ENCODE results near the gene GTF3C2. TPM values are rescaled to one million over a fixed set of nuclear protein-coding genes. Genes with fewer than 3 reads are reported as not detected.

Gene GTF3C2
- total and polyA plus RNA-seq, 2 of the 4 experiments (the other 2 are of a cell fraction): 25.5 to 36.9 TPM

GRCh38 chr2:27278010-27278409 is 78.6 kb downstream of the GTF3C2 start:
- BruUV-seq (replicated peaks): no TSS peak
- H2BK20ac ChIP-seq (ENCODE audit: low read depth, low read length): no peak overlapping the region
- POLR2A ChIA-PET (ENCODE audit: unreplicated experiment): no interaction called here
- H2BK15ac ChIP-seq (ENCODE audit: low read depth, low read length): no peak overlapping the region
- H4K20me1 ChIP-seq (ENCODE audit: insufficient read depth, low read length): no peaks in the 10 kb centered on the region
- no peak overlapping the region for H2BK5ac ChIP-seq (ENCODE audit: low read depth, low read length, poor library complexity, severe bottlenecking)
- peaks cover 29% of the 10 kb centered on the region for H3K4me1 ChIP-seq (ENCODE audit: control insufficient read depth, insufficient read depth, low read length)
- H4K8ac ChIP-seq (ENCODE audit: low read depth in 2 of 2, low read length in 2 of 2): no peak overlapping the region
- in situ Hi-C loops (cut with MboI; ENCODE audit: low sequenced_read_pairs): no loop called here
- H3K27me3 ChIP-seq (ENCODE audit: control insufficient read depth, insufficient read depth, low read length): peaks cover 20% of the 10 kb centered on the region
- peaks cover 17% of the 10 kb centered on the region for H3K9me1 ChIP-seq (ENCODE audit: insufficient read depth, low read length)
- dilution Hi-C loops (cut with HindIII; ENCODE audit: low sequenced_read_pairs, unreplicated experiment): no loop called here
- TF ChIP-seq CTCF (conservative IDR thresholded peaks at IDR 0.05; ENCODE audit: low read depth, low read length) (no peak), RCOR1 (IDR thresholded peaks at IDR 0.05; ENCODE audit: insufficient replicate concordance, low read length) (no peak)
- H3K23ac ChIP-seq (ENCODE audit: low read depth, low read length): peak overlapping the region; percentile 59; the same call in 1 of the 2 replicates
- no peaks in the 10 kb centered on the region for H3K36me3 ChIP-seq (ENCODE audit: control insufficient read depth, insufficient read depth, low read length)
- no peak overlapping the region for H4K5ac ChIP-seq (ENCODE audit: low read depth, low read length)
- H2BK120ac ChIP-seq (ENCODE audit: low read depth, low read length): no peak overlapping the region
- CTCF ChIA-PET: interaction anchor here (1.3 kb wide), 1 partner anchor 13 kb away, joined by 3 read pairs; no protein-coding TSS in a partner anchor
- H3K4me3 ChIP-seq (ENCODE audit: insufficient read depth, low read depth, low read length): no peak overlapping the region
- ATAC-seq (ENCODE audit: low read depth) (no peak), DNase-seq (no peak)
- no peaks in the 10 kb centered on the region for H3K9me3 ChIP-seq (ENCODE audit: control insufficient read depth, insufficient read depth, low read length)
- no peak overlapping the region for H2AK9ac ChIP-seq (replicated peaks; ENCODE audit: low read depth, low read length, poor library complexity)
- no peak overlapping the region for H2AFZ ChIP-seq (replicated peaks; ENCODE audit: low read length, poor library complexity)
- no peak overlapping the region for H3K4me2 ChIP-seq (ENCODE audit: low read depth, low read length)
- H3K14ac ChIP-seq (replicated peaks; ENCODE audit: low read depth, low read length): no peak overlapping the region
- H3K79me1 ChIP-seq (ENCODE audit: low read depth in 1 of 2, low read length in 2 of 2): no peaks in the 10 kb centered on the region
- no peak overlapping the region for H3K56ac ChIP-seq (ENCODE audit: extremely low read depth, insufficient read depth, low read length)
- intact Hi-C loops (cut with micrococcal nuclease): no loop called here
- no peak overlapping the region for H3K9ac ChIP-seq (ENCODE audit: low read depth, low read length)
- no peak overlapping the region for H3K18ac ChIP-seq (ENCODE audit: low read depth, low read length)
- no peak overlapping the region for H3K4ac ChIP-seq (ENCODE audit: low read depth, low read length)
- no CpG with 5 or more reads among the region's 1 CpG for WGBS, 2 experiments (ENCODE audit: extremely low coverage in 2 of 2, insufficient read length in 1 of 2)
- no peak overlapping the region for H2AK5ac ChIP-seq (ENCODE audit: low read depth, low read length)
- H3K27ac ChIP-seq (ENCODE audit: insufficient read depth, low read length): no peak overlapping the region
- H4K91ac ChIP-seq (ENCODE audit: insufficient read depth, low read depth, low read length): no peak overlapping the region

Other genes with a start within 250 kb of the GTF3C2 start
- gene CGREF1, start 237.6 kb downstream of the GTF3C2 start, total RNA-seq (2012; rRNA removed): 0.28 and 0.54 TPM in 2 replicates
- gene CGREF1, start 237.6 kb downstream of the GTF3C2 start, polyA plus RNA-seq (2012; rRNA removed): 1.3 TPM in 2 replicates
- not detected in 2 replicates for gene ABHD1, start 232.9 kb downstream of the GTF3C2 start, total RNA-seq (2012; rRNA removed)
- 0.14 and 0.24 TPM in 2 replicates for gene ABHD1, start 232.9 kb downstream of the GTF3C2 start, polyA plus RNA-seq (2012; rRNA removed)
- 36.1 and 38.9 TPM in 2 replicates for gene PREB, start 222.1 kb downstream of the GTF3C2 start, total RNA-seq (2012; rRNA removed)
- gene PREB, start 222.1 kb downstream of the GTF3C2 start, polyA plus RNA-seq (2012; rRNA removed): 49.0 and 52.2 TPM in 2 replicates
- gene PRR30, start 217.4 kb downstream of the GTF3C2 start, total RNA-seq (2012; rRNA removed): not detected in 2 replicates
- gene PRR30, start 217.4 kb downstream of the GTF3C2 start, polyA plus RNA-seq (2012; rRNA removed): not detected in 2 replicates
- not detected in 2 replicates for gene TCF23, start 207.8 kb downstream of the GTF3C2 start, total RNA-seq (2012; rRNA removed)
- not detected in 2 replicates for gene TCF23, start 207.8 kb downstream of the GTF3C2 start, polyA plus RNA-seq (2012; rRNA removed)
- gene ATRAID, start 144.7 kb downstream of the GTF3C2 start, total RNA-seq (2012; rRNA removed): 138 and 144 TPM in 2 replicates
- 165 and 173 TPM in 2 replicates for gene ATRAID, start 144.7 kb downstream of the GTF3C2 start, polyA plus RNA-seq (2012; rRNA removed)
- gene SLC5A6, start 144.5 kb downstream of the GTF3C2 start, total RNA-seq (2012; rRNA removed): 34.2 and 38.6 TPM in 2 replicates
- gene SLC5A6, start 144.5 kb downstream of the GTF3C2 start, polyA plus RNA-seq (2012; rRNA removed): 28.8 and 30.6 TPM in 2 replicates
- 12.9 and 17.8 TPM in 2 replicates for gene CAD, start 139.4 kb downstream of the GTF3C2 start, total RNA-seq (2012; rRNA removed)
- gene CAD, start 139.4 kb downstream of the GTF3C2 start, polyA plus RNA-seq (2012; rRNA removed): 38.7 and 45.8 TPM in 2 replicates
- under 0.01 TPM in 1 of 2 replicates, not detected in the other for gene SLC30A3, start 93.7 kb downstream of the GTF3C2 start, total RNA-seq (2012; rRNA removed)
- gene SLC30A3, start 93.7 kb downstream of the GTF3C2 start, polyA plus RNA-seq (2012; rRNA removed): 0.15 and 0.17 TPM in 2 replicates
- gene DNAJC5G, start 81.3 kb downstream of the GTF3C2 start, total RNA-seq (2012; rRNA removed): not detected in 2 replicates
- not detected in 2 replicates for gene DNAJC5G, start 81.3 kb downstream of the GTF3C2 start, polyA plus RNA-seq (2012; rRNA removed)
- gene TRIM54, start 74.3 kb downstream of the GTF3C2 start, total RNA-seq (2012; rRNA removed): under 0.01 TPM in 1 of 2 replicates, not detected in the other
- 0.07 and 0.15 TPM in 2 replicates for gene TRIM54, start 74.3 kb downstream of the GTF3C2 start, polyA plus RNA-seq (2012; rRNA removed)
- not detected in 2 replicates for gene UCN, start 48.3 kb downstream of the GTF3C2 start, total RNA-seq (2012; rRNA removed)
- 0.22 and 0.30 TPM in 2 replicates for gene UCN, start 48.3 kb downstream of the GTF3C2 start, polyA plus RNA-seq (2012; rRNA removed)
- 70.4 and 80.5 TPM in 2 replicates for gene MPV17, start 33.7 kb downstream of the GTF3C2 start, total RNA-seq (2012; rRNA removed)
- 160 and 164 TPM in 2 replicates for gene MPV17, start 33.7 kb downstream of the GTF3C2 start, polyA plus RNA-seq (2012; rRNA removed)
- 47.9 and 48.9 TPM in 2 replicates for gene EIF2B4, start 13.6 kb upstream of the GTF3C2 start, total RNA-seq (2012; rRNA removed)
- gene EIF2B4, start 13.6 kb upstream of the GTF3C2 start, polyA plus RNA-seq (2012; rRNA removed): 40.3 and 43.8 TPM in 2 replicates
- gene SNX17, start 13.9 kb upstream of the GTF3C2 start, total RNA-seq (2012; rRNA removed): 130 and 131 TPM in 2 replicates
- 100.0 and 102 TPM in 2 replicates for gene SNX17, start 13.9 kb upstream of the GTF3C2 start, polyA plus RNA-seq (2012; rRNA removed)
- gene ZNF513, start 24.0 kb upstream of the GTF3C2 start, total RNA-seq (2012; rRNA removed): 3.1 and 3.4 TPM in 2 replicates
- gene ZNF513, start 24.0 kb upstream of the GTF3C2 start, polyA plus RNA-seq (2012; rRNA removed): 23.5 and 23.7 TPM in 2 replicates
- gene PPM1G, start 52.8 kb upstream of the GTF3C2 start, total RNA-seq (2012; rRNA removed): 95.9 and 99.2 TPM in 2 replicates
- 55.9 and 57.6 TPM in 2 replicates for gene PPM1G, start 52.8 kb upstream of the GTF3C2 start, polyA plus RNA-seq (2012; rRNA removed)
- gene NRBP1, start 71.9 kb upstream of the GTF3C2 start, total RNA-seq (2012; rRNA removed): 107 and 120 TPM in 2 replicates
- gene NRBP1, start 71.9 kb upstream of the GTF3C2 start, polyA plus RNA-seq (2012; rRNA removed): 150 and 155 TPM in 2 replicates
- gene KRTCAP3, start 85.6 kb upstream of the GTF3C2 start, total RNA-seq (2012; rRNA removed): not detected in 2 replicates
- gene KRTCAP3, start 85.6 kb upstream of the GTF3C2 start, polyA plus RNA-seq (2012; rRNA removed): 1.1 and 1.5 TPM in 2 replicates
- gene IFT172, start 133.0 kb upstream of the GTF3C2 start, total RNA-seq (2012; rRNA removed): 23.1 and 25.5 TPM in 2 replicates
- gene IFT172, start 133.0 kb upstream of the GTF3C2 start, polyA plus RNA-seq (2012; rRNA removed): 17.2 and 18.8 TPM in 2 replicates
- 7.3 and 7.5 TPM in 2 replicates for gene FNDC4, start 138.4 kb upstream of the GTF3C2 start, total RNA-seq (2012; rRNA removed)
- gene FNDC4, start 138.4 kb upstream of the GTF3C2 start, polyA plus RNA-seq (2012; rRNA removed): 11.1 and 12.0 TPM in 2 replicates
- under 0.01 TPM in 1 of 2 replicates, not detected in the other for gene GCKR, start 140.1 kb upstream of the GTF3C2 start, total RNA-seq (2012; rRNA removed)
- 0.41 and 0.55 TPM in 2 replicates for gene GCKR, start 140.1 kb upstream of the GTF3C2 start, polyA plus RNA-seq (2012; rRNA removed)
- gene ZNF512, start 226.3 kb upstream of the GTF3C2 start, total RNA-seq (2012; rRNA removed): 32.2 and 56.5 TPM in 2 replicates
- 17.0 and 25.8 TPM in 2 replicates for gene ZNF512, start 226.3 kb upstream of the GTF3C2 start, polyA plus RNA-seq (2012; rRNA removed)

Measured in IMR-90 (cell line).